SK-N-MC (cell line): ENCODE measurements around the gene SHLD1.

Experiments
- DNase-seq: peaks from one replicate; pipeline ENCODE4 v3.0.0-alpha.2; 2011; ENCODE audit warnings: low read depth, low spot score
- H3K27ac ChIP-seq: fragments of 200-600 bp; sonication (generic); 2 replicates; pipeline ENCODE4 v1.5.1; 2016; ENCODE audit warnings: mixed run types
- H3K36me3 ChIP-seq: fragments of 200-600 bp; sonication (generic); 2 replicates; pipeline ENCODE4 v1.6.1; 2017; ENCODE audit warnings: antibody characterized with exemption, low read length, mixed read lengths; ENCODE audit not compliant: insufficient read depth
- H3K4me3 ChIP-seq: fragments of 200-600 bp; sonication (generic); 2 replicates; pipeline ENCODE4 v1.5.1; 2016
- H3K9ac ChIP-seq: fragments of 200-600 bp; sonication (generic); 2 replicates; pipeline ENCODE4 v1.8.0; 2017; ENCODE audit warnings: mixed run types, mixed read lengths; ENCODE audit not compliant: insufficient read length
- H3K9me3 ChIP-seq: fragments of 200-600 bp; sonication (generic); 2 replicates; pipeline ENCODE4 v1.6.1; 2017; ENCODE audit warnings: low read depth, mild to moderate bottlenecking, antibody characterized with exemption, low read length, moderate library complexity, mixed read lengths
- EZH2 ChIP-seq: fragments of 200-600 bp; sonication (generic); IDR thresholded peaks from one replicate; pipeline ENCODE4 v1.6.1; 2017; ENCODE audit warnings: antibody characterized with exemption
- FOXP2 ChIP-seq: optimal IDR thresholded peaks from 2 replicates; pipeline ENCODE3; 2011; ENCODE audit warnings: mild to moderate bottlenecking, moderate library complexity; ENCODE audit not compliant: insufficient read depth; ENCODE audit errors: extremely low read length, control extremely low read depth
- POLR2AphosphoS5 ChIP-seq: IDR thresholded peaks from 2 replicates; pipeline ENCODE4 v1.6.1; 2012; ENCODE audit warnings: mild to moderate bottlenecking, low read depth, low read length, borderline replicate concordance

Gene SHLD1

GRCh38 chr20:5913166-5913565, 163.0 kb downstream of the SHLD1 start:
- Histone ChIP-seq H3K9ac (no peak overlapping the region), H3K4me3 (no peak overlapping the region), H3K9me3 (no peaks in the 10 kb centered on the region), H3K27ac (no peak overlapping the region), H3K36me3 (no peaks in the 10 kb centered on the region)
- DNase-seq, result no peak
- TF ChIP-seq FOXP2, result no peak
- no peak for TF ChIP-seq POLR2AphosphoS5
- TF ChIP-seq EZH2, result no peak
